Neural progenitor cell (in vitro differentiated cells): Measurements from ENCODE around the gene CALN1. TPM values are rescaled to one million over a fixed set of nuclear protein-coding genes. Genes with fewer than 3 reads are reported as not detected.

Experiments
- DNase-seq: peaks from one replicate; pipeline ENCODE4 v3.0.0-alpha.2; 2016; ENCODE audit warnings: low spot score
- H2AFZ ChIP-seq: fragments of 200-600 bp; sonication (generic); replicated peaks from 2 replicates; pipeline ENCODE4 v1.6.1; 2016; ENCODE audit warnings: antibody characterized with exemption
- H3F3A ChIP-seq: fragments of 200-600 bp; sonication (generic); 2 replicates; pipeline ENCODE4 v1.6.1; 2016; ENCODE audit warnings: antibody characterized with exemption, low read depth
- H3K27ac ChIP-seq: fragments of 200-600 bp; sonication (generic); 2 replicates; pipeline ENCODE4 v1.5.1; 2016; ENCODE audit warnings: mild to moderate bottlenecking
- H3K27me3 ChIP-seq: fragments of 200-600 bp; sonication (generic); 2 replicates; pipeline ENCODE4 v1.6.1; 2016; ENCODE audit warnings: mild to moderate bottlenecking, moderate library complexity
- H3K36me3 ChIP-seq: fragments of 200-600 bp; sonication (generic); 2 replicates; pipeline ENCODE4 v1.5.1; 2016
- H3K4me1 ChIP-seq: fragments of 200-600 bp; sonication (generic); 2 replicates; pipeline ENCODE4 v1.6.1; 2016; ENCODE audit warnings: mixed run types
- H3K4me2 ChIP-seq: fragments of 200-600 bp; sonication (generic); 2 replicates; pipeline ENCODE4 v1.6.1; 2016
- H3K4me3 ChIP-seq: fragments of 200-600 bp; sonication (generic); 2 replicates; pipeline ENCODE4 v1.5.1; 2016
- H3K79me2 ChIP-seq: fragments of 200-600 bp; sonication (generic); 2 replicates; pipeline ENCODE4 v1.6.1; 2016; ENCODE audit warnings: low read depth
- H3K9ac ChIP-seq: fragments of 200-600 bp; sonication (generic); 2 replicates; pipeline ENCODE4 v1.6.1; 2016
- H3K9me3 ChIP-seq: fragments of 200-600 bp; sonication (generic); 2 replicates; pipeline ENCODE4 v1.5.1; 2016; ENCODE audit warnings: low read depth
- H4K20me1 ChIP-seq: fragments of 200-600 bp; sonication (generic); 2 replicates; pipeline ENCODE4 v1.6.1; 2016; ENCODE audit warnings: low read depth
- H3K27ac Mint-ChIP-seq: 3 replicates; pipeline ENCODE4 v1.8.0; 2021; ENCODE audit warnings: mixed read lengths
- H3K27me3 Mint-ChIP-seq: 2 replicates; pipeline ENCODE4 v1.8.0; 2022; ENCODE audit warnings: low read depth, mild to moderate bottlenecking, inconsistent platforms, moderate library complexity, mixed read lengths; ENCODE audit not compliant: insufficient read depth
- H3K36me3 Mint-ChIP-seq: 3 replicates; pipeline ENCODE4 v1.8.0; 2021; ENCODE audit warnings: mixed read lengths
- H3K4me1 Mint-ChIP-seq: 3 replicates; pipeline ENCODE4 v1.8.0; 2021; ENCODE audit warnings: mixed read lengths
- H3K4me3 Mint-ChIP-seq: 3 replicates; pipeline ENCODE4 v1.8.0; 2021; ENCODE audit warnings: mild to moderate bottlenecking, moderate library complexity, mixed read lengths
- H3K9me3 Mint-ChIP-seq: 3 replicates; pipeline ENCODE4 v1.8.0; 2020; ENCODE audit warnings: mixed read lengths
- CTCF ChIP-seq: fragments of 200-600 bp; sonication (generic); IDR thresholded peaks from 2 replicates; pipeline ENCODE4 v1.5.1; 2017; ENCODE audit warnings: antibody characterized with exemption, mild to moderate bottlenecking
- EZH2 ChIP-seq: fragments of 200-600 bp; sonication (generic); IDR thresholded peaks from 2 replicates; pipeline ENCODE4 v1.6.1; 2017; ENCODE audit warnings: antibody characterized with exemption, mild to moderate bottlenecking, moderate library complexity
- EZH2phosphoT487 ChIP-seq: fragments of 200-600 bp; sonication (generic); IDR thresholded peaks from 2 replicates; pipeline ENCODE4 v1.6.1; 2017; ENCODE audit warnings: antibody characterized with exemption
- total RNA-seq: library from RNA; depleted of rRNA; stranded (reverse); fragments of >200 nt; gene quantifications from 2 replicates; pipeline ENCODE4 v1.2.3, GENCODE V29; 2015; ENCODE audit warnings: low replicate concordance

Gene CALN1
- total RNA-seq, 1 donor from 2014 or later: 3.1 TPM

GRCh38 chr7:71961283-71961682 is 450.9 kb downstream of the CALN1 start:
- TF ChIP-seq EZH2: no peak
- no peak for TF ChIP-seq CTCF
- no peak for TF ChIP-seq EZH2phosphoT487
- no peaks in the 10 kb centered on the region for H3K9me3 Mint-ChIP-seq
- H3K9ac ChIP-seq: no peak overlapping the region
- H3K27me3 Mint-ChIP-seq: peaks cover 3% of the 10 kb centered on the region
- H3F3A ChIP-seq: no peaks in the 10 kb centered on the region
- H3K27me3 ChIP-seq: no peaks in the 10 kb centered on the region
- H3K4me3 ChIP-seq: no peak overlapping the region
- no peak for DNase-seq
- H3K4me1 Mint-ChIP-seq: peaks cover 5% of the 10 kb centered on the region
- H3K36me3 ChIP-seq: no peaks in the 10 kb centered on the region
- no peak overlapping the region for H3K4me2 ChIP-seq
- no peaks in the 10 kb centered on the region for H4K20me1 ChIP-seq
- H3K27ac Mint-ChIP-seq: no peak overlapping the region
- no peaks in the 10 kb centered on the region for H3K9me3 ChIP-seq
- H3K4me1 ChIP-seq: no peaks in the 10 kb centered on the region
- no peak overlapping the region for H3K27ac ChIP-seq
- no peak overlapping the region for H3K4me3 Mint-ChIP-seq
- H3K36me3 Mint-ChIP-seq: no peaks in the 10 kb centered on the region
- no peak overlapping the region for H2AFZ ChIP-seq
- no peaks in the 10 kb centered on the region for H3K79me2 ChIP-seq

- H3K4me1 ChIP-seq: no peaks in the 10 kb centered on the region
- DNase-seq: no peak
- no peaks in the 10 kb centered on the region for H3K4me1 Mint-ChIP-seq
Observed at GRCh38 chr7:71942115-71942514, 470.0 kb downstream of the CALN1 start.

DNA sequence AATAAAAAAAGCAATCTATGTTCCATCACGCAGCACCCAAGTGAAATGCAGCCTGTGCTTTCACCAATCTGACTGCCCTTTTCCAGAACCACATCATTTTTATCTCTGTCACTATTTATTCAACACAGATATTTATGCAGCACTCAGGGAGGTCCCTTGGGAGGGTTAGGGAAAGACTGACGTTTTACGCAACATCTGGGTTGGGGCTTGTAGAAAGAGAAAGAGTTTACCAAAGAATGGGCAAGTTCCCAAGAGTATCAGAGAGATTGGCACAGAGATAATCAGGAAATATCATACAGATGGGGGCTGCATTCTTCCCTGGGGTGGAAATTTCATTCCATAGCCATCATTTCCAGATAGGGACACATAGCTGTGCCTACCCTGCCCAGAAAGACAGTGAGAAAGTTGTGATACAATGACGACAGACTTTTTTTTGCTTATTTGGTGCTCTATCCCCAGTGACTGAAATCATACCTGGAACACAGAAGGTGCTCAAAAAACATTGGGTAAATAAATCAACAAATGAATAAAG is 474.2 kb downstream of the CALN1 start:
- no peak overlapping the region for H3K4me3 ChIP-seq
- DNase-seq: no peak
- H3K9me3 ChIP-seq: no peaks in the 10 kb centered on the region

More at GRCh38 chr7:71942115-71942514, 470.0 kb downstream of the CALN1 start:
- Histone ChIP-seq H3K9ac (no peak overlapping the region), H3K36me3 (no peaks in the 10 kb centered on the region), H4K20me1 (no peaks in the 10 kb centered on the region), H3K4me3 (no peak overlapping the region), H3F3A (no peaks in the 10 kb centered on the region), H3K4me2 (no peak overlapping the region), H2AFZ (no peak overlapping the region), H3K27me3 (no peaks in the 10 kb centered on the region), H3K27ac (no peak overlapping the region), H3K79me2 (no peaks in the 10 kb centered on the region), H3K9me3 (no peaks in the 10 kb centered on the region)
- Mint-ChIP-seq H3K27ac (no peak overlapping the region), H3K9me3 (peaks cover 2% of the 10 kb centered on the region), H3K36me3 (no peaks in the 10 kb centered on the region), H3K4me3 (no peak overlapping the region), H3K27me3 (no peaks in the 10 kb centered on the region)
- TF ChIP-seq EZH2: no peak
- TF ChIP-seq EZH2phosphoT487: no peak
- TF ChIP-seq CTCF: no peak

More for the DNA sequence above, 474.2 kb downstream of the CALN1 start:
- no peaks in the 10 kb centered on the region for H3K4me1 ChIP-seq
- no peak overlapping the region for H3K4me3 Mint-ChIP-seq
- H3F3A ChIP-seq: no peaks in the 10 kb centered on the region
- peaks cover 6% of the 10 kb centered on the region for H3K27me3 Mint-ChIP-seq
- peaks cover 6% of the 10 kb centered on the region for H3K9me3 Mint-ChIP-seq
- H3K4me1 Mint-ChIP-seq: no peaks in the 10 kb centered on the region
- TF ChIP-seq EZH2 (no peak), CTCF (no peak), EZH2phosphoT487 (no peak)
- H3K9ac ChIP-seq: no peak overlapping the region
- no peak overlapping the region for H3K27ac Mint-ChIP-seq
- H2AFZ ChIP-seq: no peak overlapping the region
- no peak overlapping the region for H3K27ac ChIP-seq
- H3K36me3 ChIP-seq: no peaks in the 10 kb centered on the region
- no peaks in the 10 kb centered on the region for H3K36me3 Mint-ChIP-seq
- H3K79me2 ChIP-seq: no peaks in the 10 kb centered on the region
- H3K4me2 ChIP-seq: no peak overlapping the region
- no peaks in the 10 kb centered on the region for H4K20me1 ChIP-seq
- H3K27me3 ChIP-seq: no peaks in the 10 kb centered on the region
